K562 (cell line): ENCODE measurements around the gene FLAD1. TPM values are rescaled to one million over a fixed set of nuclear protein-coding genes. Genes with fewer than 3 reads are reported as not detected.

Experiments used
- ARID1B ChIP-seq: fragments of 450-650 bp; IDR thresholded peaks from 2 replicates; pipeline ENCODE4 v1.6.1; 2016; ENCODE audit warnings: antibody characterized with exemption, mild to moderate bottlenecking, inconsistent platforms
- BCL6 ChIP-seq: fragments of 250-450 bp; sonication (Bioruptor Pico); IDR thresholded peaks from 2 replicates; pipeline ENCODE4 v1.4.0; 2020
- BRCA1 ChIP-seq, 2 experiments: fragments of 450-650 bp in 1 of 2; sonication (generic) in 1 of 2; formaldehyde crosslinking in 1 of 2; IDR thresholded peaks; 2 replicates each; pipeline versions ENCODE4 v1.5.0 to v1.6.1; 2017 to 2020; ENCODE audit warnings: mild to moderate bottlenecking in 1 of 2, missing genetic modification reagents in 1 of 2
- CBFA2T2 ChIP-seq: fragments of 450-650 bp; conservative IDR thresholded peaks from 2 replicates; pipeline ENCODE4 v1.6.1; 2017; ENCODE audit warnings: mild to moderate bottlenecking
- CBX8 ChIP-seq: fragments of 200-600 bp; sonication (generic); IDR thresholded peaks from 2 replicates; pipeline ENCODE4 v1.6.1; 2012; ENCODE audit warnings: borderline replicate concordance, mixed run types, low read depth, mild to moderate bottlenecking, moderate library complexity, mixed read lengths, low read length, control low read depth, inconsistent platforms; ENCODE audit not compliant: poor library complexity, severe bottlenecking; ENCODE audit errors: extremely low read depth
- HDAC2 ChIP-seq: fragments of 450-650 bp; IDR thresholded peaks from 2 replicates; pipeline ENCODE4 v1.6.1; 2016; ENCODE audit warnings: mild to moderate bottlenecking
- HIVEP1 ChIP-seq: fragments of 250-450 bp; sonication (Bioruptor Pico); IDR thresholded peaks from 2 replicates; pipeline ENCODE4 v1.4.0; 2020; ENCODE audit warnings: mild to moderate bottlenecking
- MXI1 ChIP-seq: IDR thresholded peaks from 2 replicates; pipeline ENCODE4 v1.6.1; 2011; ENCODE audit warnings: low read depth, mild to moderate bottlenecking, improper control_type of control experiment, low read length
- TBL1XR1 ChIP-seq, 2 experiments: IDR thresholded peaks; 2 replicates each; pipeline ENCODE4 v1.6.1; 2012; ENCODE audit warnings: improper control_type of control experiment in 2 of 2, low read length in 2 of 2, mild to moderate bottlenecking in 1 of 2
- ZNF253 ChIP-seq: fragments of 250-450 bp; sonication (Bioruptor Pico); conservative IDR thresholded peaks from 2 replicates; pipeline ENCODE4 v1.6.1; 2021; ENCODE audit warnings: mild to moderate bottlenecking
- ZNF589 ChIP-seq: fragments of 200-800 bp; sonication (Bioruptor generic); IDR thresholded peaks from 2 replicates; pipeline ENCODE4 v1.6.1; 2016; ENCODE audit warnings: low read depth, missing genetic modification characterization, missing compliant biosample characterization
- polyA plus RNA-seq, 8 experiments: library from polyadenylated mRNA; depleted of rRNA in 4 of 8; stranded (reverse) in 5 of 8; unstranded in 3 of 8; fragments of >200 nt; fragmentation: Nextera tagmentation in 2 of 8; fragmentation: Illumina TruSeq in 1 of 8; extraction: Ambion mirVana in 2 of 8; extraction: Trizol in 1 of 8; gene quantifications; 2 replicates each; pipeline versions ENCODE4 v1.2.1 to v1.2.3, GENCODE V29; 2011 to 2014; ENCODE audit warnings: inconsistent platforms in 1 of 8, missing spikeins in 1 of 8
- total RNA-seq, 7 experiments: library from RNA; depleted of rRNA in 6 of 7; stranded (reverse); fragments of >200 nt in 6 of 7; fragmentation: Illumina TruSeq in 2 of 7; extraction: Trizol in 2 of 7; gene quantifications; 2 replicates each; pipeline versions ENCODE4 v1.2.1 to v1.2.3, GENCODE V29; 2011 to 2021; ENCODE audit warnings: low replicate concordance in 1 of 7
- TF ChIP-seq, protein P1 (sequence below): fragments of 450-650 bp; IDR thresholded peaks from 2 replicates; pipeline ENCODE4 v1.6.1; 2018; ENCODE audit warnings: mild to moderate bottlenecking, low read depth; ENCODE audit not compliant: partially characterized antibody
- TF ChIP-seq, protein P2 (sequence below): fragments of 450-650 bp; IDR thresholded peaks from 2 replicates; pipeline ENCODE4 v1.6.1; 2016
- TF ChIP-seq, protein P3 (sequence below): fragments of 200-400 bp; formaldehyde crosslinking; IDR thresholded peaks from 2 replicates; pipeline ENCODE4 v1.6.1; 2017; ENCODE audit warnings: mild to moderate bottlenecking, low read depth, low read length, moderate library complexity
- TF ChIP-seq, protein P4 (sequence below): fragments of 450-650 bp; IDR thresholded peaks from 2 replicates; pipeline ENCODE4 v1.6.1; 2017; ENCODE audit warnings: antibody characterized with exemption
- TF ChIP-seq, protein P5 (sequence below): sonication (generic); formaldehyde crosslinking; IDR thresholded peaks from 2 replicates; pipeline ENCODE4 v1.8.1; 2023; ENCODE audit warnings: mild to moderate bottlenecking, missing genetic modification reagents

FLAD1 gene
- total and polyA plus RNA-seq, 9 of the 15 experiments (the other 6 are each of a cell fraction or from before 2014, with no cell fraction given), result 24.9 to 85.8 (median 67.0) TPM

DNA sequence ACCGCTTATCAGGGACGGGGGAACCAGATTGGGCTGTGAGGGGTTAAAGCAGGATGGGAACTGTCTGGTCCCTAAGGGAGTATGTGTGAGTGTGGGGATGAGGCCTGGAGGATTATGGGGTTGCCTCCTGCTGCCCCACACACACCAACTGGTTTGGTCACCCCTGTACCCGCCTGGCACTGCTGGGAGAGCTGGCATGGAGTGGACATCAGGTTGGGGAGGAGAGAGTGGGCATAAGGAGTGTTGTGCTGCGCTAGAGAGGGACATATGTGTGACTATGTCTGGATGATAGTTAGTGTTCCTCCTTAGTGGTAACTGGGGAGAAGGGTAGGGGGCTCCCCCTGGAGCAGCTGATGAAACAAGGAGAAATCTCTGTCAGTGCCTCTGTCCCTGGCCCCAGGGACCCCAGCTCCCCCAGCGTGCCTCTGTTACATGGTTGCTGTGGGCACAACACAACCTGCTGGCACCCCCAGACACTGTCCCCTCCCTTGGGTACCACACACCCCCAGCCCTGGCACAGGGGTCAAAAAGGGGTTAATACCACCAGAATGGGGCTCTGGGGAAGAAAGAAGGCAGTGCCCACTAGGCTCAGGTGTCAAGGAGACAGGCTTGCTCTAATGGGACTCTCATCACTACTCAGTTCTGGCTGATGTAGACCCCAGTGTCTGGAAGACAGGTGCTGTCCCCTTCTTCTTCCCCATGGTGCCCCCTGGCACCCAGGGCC, 21.4 kb downstream of the FLAD1 start (continued):
- TF ChIP-seq, protein P1, sequence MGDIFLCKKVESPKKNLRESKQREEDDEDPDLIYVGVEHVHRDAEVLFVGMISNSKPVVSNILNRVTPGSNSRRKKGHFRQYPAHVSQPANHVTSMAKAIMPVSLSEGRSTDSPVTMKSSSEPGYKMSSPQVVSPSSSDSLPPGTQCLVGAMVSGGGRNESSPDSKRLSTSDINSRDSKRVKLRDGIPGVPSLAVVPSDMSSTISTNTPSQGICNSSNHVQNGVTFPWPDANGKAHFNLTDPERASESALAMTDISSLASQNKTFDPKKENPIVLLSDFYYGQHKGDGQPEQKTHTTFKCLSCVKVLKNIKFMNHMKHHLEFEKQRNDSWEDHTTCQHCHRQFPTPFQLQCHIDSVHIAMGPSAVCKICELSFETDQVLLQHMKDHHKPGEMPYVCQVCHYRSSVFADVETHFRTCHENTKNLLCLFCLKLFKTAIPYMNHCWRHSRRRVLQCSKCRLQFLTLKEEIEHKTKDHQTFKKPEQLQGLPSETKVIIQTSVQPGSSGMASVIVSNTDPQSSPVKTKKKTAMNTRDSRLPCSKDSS, result no peak
- TF ChIP-seq HDAC2, result no peak
- TF ChIP-seq ARID1B, result peak; percentile 64; the same call in 1 of the 2 replicates
- TF ChIP-seq, protein P2, sequence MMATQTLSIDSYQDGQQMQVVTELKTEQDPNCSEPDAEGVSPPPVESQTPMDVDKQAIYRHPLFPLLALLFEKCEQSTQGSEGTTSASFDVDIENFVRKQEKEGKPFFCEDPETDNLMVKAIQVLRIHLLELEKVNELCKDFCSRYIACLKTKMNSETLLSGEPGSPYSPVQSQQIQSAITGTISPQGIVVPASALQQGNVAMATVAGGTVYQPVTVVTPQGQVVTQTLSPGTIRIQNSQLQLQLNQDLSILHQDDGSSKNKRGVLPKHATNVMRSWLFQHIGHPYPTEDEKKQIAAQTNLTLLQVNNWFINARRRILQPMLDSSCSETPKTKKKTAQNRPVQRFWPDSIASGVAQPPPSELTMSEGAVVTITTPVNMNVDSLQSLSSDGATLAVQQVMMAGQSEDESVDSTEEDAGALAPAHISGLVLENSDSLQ, result peak; percentile 32; the same call in 1 of the 2 replicates
- TF ChIP-seq, protein P3, sequence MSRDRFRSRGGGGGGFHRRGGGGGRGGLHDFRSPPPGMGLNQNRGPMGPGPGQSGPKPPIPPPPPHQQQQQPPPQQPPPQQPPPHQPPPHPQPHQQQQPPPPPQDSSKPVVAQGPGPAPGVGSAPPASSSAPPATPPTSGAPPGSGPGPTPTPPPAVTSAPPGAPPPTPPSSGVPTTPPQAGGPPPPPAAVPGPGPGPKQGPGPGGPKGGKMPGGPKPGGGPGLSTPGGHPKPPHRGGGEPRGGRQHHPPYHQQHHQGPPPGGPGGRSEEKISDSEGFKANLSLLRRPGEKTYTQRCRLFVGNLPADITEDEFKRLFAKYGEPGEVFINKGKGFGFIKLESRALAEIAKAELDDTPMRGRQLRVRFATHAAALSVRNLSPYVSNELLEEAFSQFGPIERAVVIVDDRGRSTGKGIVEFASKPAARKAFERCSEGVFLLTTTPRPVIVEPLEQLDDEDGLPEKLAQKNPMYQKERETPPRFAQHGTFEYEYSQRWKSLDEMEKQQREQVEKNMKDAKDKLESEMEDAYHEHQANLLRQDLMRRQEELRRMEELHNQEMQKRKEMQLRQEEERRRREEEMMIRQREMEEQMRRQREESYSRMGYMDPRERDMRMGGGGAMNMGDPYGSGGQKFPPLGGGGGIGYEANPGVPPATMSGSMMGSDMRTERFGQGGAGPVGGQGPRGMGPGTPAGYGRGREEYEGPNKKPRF, result no peak
- peak; percentile 11; the same call in 1 of the 2 replicates for TF ChIP-seq ZNF589 (CRISPR knock-in tag)
- TF ChIP-seq, protein P4, sequence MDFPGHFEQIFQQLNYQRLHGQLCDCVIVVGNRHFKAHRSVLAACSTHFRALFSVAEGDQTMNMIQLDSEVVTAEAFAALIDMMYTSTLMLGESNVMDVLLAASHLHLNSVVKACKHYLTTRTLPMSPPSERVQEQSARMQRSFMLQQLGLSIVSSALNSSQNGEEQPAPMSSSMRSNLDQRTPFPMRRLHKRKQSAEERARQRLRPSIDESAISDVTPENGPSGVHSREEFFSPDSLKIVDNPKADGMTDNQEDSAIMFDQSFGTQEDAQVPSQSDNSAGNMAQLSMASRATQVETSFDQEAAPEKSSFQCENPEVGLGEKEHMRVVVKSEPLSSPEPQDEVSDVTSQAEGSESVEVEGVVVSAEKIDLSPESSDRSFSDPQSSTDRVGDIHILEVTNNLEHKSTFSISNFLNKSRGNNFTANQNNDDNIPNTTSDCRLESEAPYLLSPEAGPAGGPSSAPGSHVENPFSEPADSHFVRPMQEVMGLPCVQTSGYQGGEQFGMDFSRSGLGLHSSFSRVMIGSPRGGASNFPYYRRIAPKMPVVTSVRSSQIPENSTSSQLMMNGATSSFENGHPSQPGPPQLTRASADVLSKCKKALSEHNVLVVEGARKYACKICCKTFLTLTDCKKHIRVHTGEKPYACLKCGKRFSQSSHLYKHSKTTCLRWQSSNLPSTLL, result no peak
- no peak for TF ChIP-seq BCL6
- TF ChIP-seq TBL1XR1 (IDR thresholded peaks at IDR 0.05; ENCODE audit: low read length in 2 of 2), result no peak
- TF ChIP-seq ZNF253 (CRISPR knock-in tag), result no peak
- no peak for TF ChIP-seq CBFA2T2
- TF ChIP-seq CBX8, result no peak
- no peak for TF ChIP-seq BRCA1 (IDR thresholded peaks at IDR 0.05)
- TF ChIP-seq BRCA1 (CRISPR knock-in tag; IDR thresholded peaks at IDR 0.05), result no peak
- TF ChIP-seq HIVEP1, result no peak
- no peak for TF ChIP-seq MXI1
- TF ChIP-seq, protein P5, sequence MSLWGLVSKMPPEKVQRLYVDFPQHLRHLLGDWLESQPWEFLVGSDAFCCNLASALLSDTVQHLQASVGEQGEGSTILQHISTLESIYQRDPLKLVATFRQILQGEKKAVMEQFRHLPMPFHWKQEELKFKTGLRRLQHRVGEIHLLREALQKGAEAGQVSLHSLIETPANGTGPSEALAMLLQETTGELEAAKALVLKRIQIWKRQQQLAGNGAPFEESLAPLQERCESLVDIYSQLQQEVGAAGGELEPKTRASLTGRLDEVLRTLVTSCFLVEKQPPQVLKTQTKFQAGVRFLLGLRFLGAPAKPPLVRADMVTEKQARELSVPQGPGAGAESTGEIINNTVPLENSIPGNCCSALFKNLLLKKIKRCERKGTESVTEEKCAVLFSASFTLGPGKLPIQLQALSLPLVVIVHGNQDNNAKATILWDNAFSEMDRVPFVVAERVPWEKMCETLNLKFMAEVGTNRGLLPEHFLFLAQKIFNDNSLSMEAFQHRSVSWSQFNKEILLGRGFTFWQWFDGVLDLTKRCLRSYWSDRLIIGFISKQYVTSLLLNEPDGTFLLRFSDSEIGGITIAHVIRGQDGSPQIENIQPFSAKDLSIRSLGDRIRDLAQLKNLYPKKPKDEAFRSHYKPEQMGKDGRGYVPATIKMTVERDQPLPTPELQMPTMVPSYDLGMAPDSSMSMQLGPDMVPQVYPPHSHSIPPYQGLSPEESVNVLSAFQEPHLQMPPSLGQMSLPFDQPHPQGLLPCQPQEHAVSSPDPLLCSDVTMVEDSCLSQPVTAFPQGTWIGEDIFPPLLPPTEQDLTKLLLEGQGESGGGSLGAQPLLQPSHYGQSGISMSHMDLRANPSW (CRISPR knock-in tag), result no peak
